AG09309 (cell line): ENCODE data around the gene STRIT1.

Source experiments
- DNase-seq: peaks from one replicate; pipeline ENCODE4 v3.0.0-alpha.2; 2010; ENCODE audit warnings: low read depth
- H3K4me3 ChIP-seq: 2 replicates; pipeline ENCODE4 v1.5.1; 2011; ENCODE audit warnings: mild to moderate bottlenecking, low read depth, low read length, moderate library complexity; ENCODE audit not compliant: control insufficient read depth
- TF ChIP-seq, protein P1 (sequence below): IDR thresholded peaks from 2 replicates; pipeline ENCODE4 v1.5.1; 2011; ENCODE audit warnings: mild to moderate bottlenecking, low read depth, low read length, inconsistent platforms; ENCODE audit not compliant: insufficient read depth, control insufficient read depth; ENCODE audit errors: missing control alignments

STRIT1 gene

DNA sequence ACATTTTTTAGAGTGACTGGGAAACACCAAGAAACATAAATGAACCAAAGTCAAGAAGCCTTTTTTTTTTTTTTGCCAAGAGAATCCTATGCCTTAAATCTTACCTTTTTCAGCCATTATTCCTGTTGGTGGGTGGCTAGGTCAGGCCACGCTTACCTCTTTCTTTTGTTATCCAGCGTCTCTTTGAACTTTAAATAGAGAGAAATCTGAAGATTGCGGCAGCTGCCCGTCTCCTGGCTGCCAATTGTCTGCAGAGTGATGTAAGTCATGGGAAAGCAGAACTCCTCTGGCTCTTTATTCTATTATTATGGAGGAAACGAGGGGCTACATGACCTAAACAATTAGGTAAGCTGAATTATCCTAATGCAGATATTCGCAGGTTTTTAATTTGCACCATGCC, at the start of gene STRIT1:
Gene STRIT1, minus strand, starts transcription at position 168 of the 400 bp plus-strand sequence.
- H3K4me3 ChIP-seq: no peak within 1 kb of the TSS
- TF ChIP-seq, protein P1, sequence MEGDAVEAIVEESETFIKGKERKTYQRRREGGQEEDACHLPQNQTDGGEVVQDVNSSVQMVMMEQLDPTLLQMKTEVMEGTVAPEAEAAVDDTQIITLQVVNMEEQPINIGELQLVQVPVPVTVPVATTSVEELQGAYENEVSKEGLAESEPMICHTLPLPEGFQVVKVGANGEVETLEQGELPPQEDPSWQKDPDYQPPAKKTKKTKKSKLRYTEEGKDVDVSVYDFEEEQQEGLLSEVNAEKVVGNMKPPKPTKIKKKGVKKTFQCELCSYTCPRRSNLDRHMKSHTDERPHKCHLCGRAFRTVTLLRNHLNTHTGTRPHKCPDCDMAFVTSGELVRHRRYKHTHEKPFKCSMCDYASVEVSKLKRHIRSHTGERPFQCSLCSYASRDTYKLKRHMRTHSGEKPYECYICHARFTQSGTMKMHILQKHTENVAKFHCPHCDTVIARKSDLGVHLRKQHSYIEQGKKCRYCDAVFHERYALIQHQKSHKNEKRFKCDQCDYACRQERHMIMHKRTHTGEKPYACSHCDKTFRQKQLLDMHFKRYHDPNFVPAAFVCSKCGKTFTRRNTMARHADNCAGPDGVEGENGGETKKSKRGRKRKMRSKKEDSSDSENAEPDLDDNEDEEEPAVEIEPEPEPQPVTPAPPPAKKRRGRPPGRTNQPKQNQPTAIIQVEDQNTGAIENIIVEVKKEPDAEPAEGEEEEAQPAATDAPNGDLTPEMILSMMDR: no peak
- DNase-seq: no peak

DNA sequence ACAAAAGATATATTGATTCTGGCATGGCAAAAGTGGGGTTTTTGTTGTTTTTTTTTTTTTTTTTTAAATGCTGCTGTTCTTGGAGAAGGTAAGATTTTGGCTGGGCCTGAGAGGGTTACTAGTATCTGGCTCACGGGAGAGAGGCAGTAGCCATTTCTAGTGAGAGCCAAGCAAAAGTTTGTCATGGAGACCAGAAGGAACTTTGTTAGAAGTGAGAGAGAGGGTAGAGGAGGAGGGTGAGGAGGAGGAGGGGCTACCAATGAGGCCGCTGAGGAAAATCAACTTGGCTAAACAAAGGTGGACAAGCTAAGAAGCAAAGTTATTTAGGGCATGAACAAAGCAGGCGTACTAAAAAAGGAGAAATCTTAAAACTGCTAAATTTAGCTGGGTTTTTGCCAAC, 48.9 kb upstream of the STRIT1 start:
- TF ChIP-seq, protein P1: no peak
- DNase-seq: no peak
- H3K4me3 ChIP-seq: no peak overlapping the region

DNA sequence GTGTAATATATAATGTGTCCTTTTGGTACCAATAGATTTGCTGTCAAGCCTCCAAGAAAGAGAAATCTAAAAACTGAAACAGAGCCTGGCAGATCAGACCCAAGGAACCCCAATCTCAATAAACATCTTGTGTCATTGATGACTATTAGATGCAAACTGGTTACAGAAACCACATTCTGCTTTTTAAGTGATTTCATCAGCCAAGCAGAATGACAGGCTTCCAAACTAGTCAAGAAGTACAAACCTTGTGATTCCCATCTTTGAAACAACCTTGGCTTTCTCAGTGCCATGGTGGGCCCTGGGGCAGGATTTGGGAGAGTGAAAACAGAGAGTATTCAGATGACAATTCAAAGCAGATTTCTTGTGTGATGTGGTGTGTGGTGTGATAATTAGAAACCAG, 45.6 kb upstream of the STRIT1 start:
- TF ChIP-seq, protein P1: no peak
- DNase-seq: peak; percentile 3
- no peak overlapping the region for H3K4me3 ChIP-seq

DNA sequence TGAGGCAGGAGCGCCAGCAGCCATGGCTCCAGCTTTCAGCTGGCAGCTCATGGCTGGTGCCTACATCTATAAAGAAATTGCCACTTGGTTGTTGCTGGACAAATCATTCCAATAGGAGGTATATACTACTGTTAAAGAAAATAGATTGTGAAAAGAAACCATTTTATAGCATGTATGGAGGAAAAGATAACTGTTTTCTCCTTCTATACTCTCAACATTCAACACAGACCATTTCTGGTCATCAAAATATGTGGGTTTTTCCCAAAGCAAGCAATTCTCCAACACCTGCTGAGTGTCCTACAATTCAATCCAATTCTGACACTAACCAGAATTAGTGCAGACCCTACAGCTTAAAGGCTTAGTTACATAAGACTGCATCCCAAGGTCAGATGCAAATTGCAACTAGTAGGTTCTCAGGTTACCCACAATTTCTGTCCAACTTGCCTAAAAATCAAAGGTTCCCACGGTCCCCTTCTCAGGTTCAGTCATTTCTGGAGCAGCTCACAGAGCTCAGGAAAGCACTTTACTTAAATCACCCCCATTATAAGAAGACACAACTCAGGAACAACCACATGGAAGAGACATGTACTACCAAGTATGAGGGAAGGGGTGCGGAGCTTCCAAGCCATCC, 42.4 kb upstream of the STRIT1 start:
- no peak overlapping the region for H3K4me3 ChIP-seq
- DNase-seq: no peak
- TF ChIP-seq, protein P1: no peak

DNA sequence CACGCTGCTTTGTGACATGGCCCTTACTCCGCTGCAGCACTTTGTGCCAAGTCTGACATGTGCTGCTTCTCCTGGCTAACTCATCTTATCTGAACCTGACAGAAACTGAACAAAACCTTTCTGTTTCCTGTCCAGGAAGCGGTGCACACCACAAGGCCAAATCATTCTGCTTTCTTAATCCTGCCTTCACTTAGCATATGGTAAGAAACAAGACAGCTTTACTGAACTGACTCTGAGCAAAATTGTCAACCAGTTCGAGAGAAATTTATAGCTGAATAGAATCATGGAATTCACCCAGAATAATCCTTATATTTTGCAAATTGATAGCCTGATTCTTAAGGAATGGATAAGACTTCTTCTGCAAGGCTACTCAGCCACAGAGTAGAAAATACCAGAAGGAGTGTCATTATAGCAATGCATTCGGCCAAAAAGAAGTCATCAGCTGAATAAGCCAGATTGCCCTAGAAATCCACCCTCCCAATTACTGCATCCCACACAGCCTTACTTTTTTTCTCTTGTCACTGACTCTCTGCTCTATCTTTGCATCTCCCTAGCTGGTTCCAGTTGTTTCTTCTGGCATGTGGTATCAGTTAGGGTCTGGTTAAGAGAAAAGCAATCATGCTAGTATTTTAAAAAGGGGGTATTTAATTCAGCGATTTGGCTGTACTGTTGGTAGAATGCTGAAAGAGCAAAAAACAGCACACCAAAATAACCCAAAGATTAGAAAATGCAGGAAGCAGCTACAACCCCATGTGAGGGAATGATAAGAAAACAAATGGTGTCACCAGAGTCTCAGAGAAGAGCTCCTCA, 41.6 kb upstream of the STRIT1 start:
- no peak for DNase-seq
- TF ChIP-seq, protein P1: no peak
- no peak overlapping the region for H3K4me3 ChIP-seq

DNA sequence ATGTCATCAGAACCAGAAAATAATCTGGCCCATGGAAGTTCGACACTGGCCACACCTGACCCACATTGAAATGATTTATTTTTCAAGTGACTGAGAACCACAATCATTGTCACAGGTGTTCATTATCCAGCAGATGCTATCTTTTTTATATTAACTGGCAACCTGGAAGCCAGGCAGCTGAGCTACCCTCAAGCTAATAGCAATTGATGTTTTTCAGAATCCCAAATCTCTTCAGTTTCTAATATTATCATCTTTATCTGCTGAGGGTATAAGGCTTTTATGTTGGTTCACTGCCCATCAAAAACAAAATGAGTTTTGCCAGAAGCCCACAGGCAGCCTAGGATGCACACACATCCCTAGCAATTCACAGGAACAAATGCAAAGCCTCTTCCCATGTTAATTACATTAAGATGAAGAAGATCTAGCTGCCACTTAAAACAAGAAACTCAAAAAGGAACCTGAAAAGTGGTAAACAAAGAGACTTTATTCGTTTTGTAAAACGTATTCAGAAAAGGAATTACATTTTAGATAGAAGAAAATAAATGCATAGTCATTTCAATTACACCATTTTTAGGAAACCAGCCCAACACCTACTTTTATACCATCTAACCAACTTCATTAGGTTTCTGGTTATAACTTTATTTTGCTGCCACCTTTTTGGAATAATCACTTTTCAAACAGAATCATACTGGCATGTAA, 40.9 kb upstream of the STRIT1 start:
- no peak for DNase-seq
- TF ChIP-seq, protein P1: no peak

More for the DNA sequence above, 40.9 kb upstream of the STRIT1 start:
- H3K4me3 ChIP-seq: no peak overlapping the region
